Calu3 (cell line): ENCODE measurements around the gene SNX32. TPM values are rescaled to one million over a fixed set of nuclear protein-coding genes. Genes with fewer than 3 reads are reported as not detected.

Experiments
- BruUV-seq: library from RNA; stranded (reverse); fragments of 400-500 nt; replicated peaks from 2 replicates; lab custom pipeline; 2021; lab: Mats Ljungman, UMichigan
- CTCF ChIA-PET: fragments of 300-600 bp; sonication (Branson Sonifier 250); formaldehyde crosslinking; loops from one replicate; lab custom pipeline; 2022; ENCODE audit warnings: antibody characterized with exemption; lab: Charles Lee
- DNase-seq: peaks from one replicate; pipeline ENCODE4 v3.0.0; 2022
- H3K27ac Mint-ChIP-seq: one replicate; pipeline ENCODE4 v1.8.0; 2022; ENCODE audit warnings: mixed read lengths; ENCODE audit not compliant: unreplicated experiment
- H3K27me3 Mint-ChIP-seq: one replicate; pipeline ENCODE4 v1.8.0; 2022; ENCODE audit warnings: mixed read lengths; ENCODE audit not compliant: unreplicated experiment
- H3K36me3 Mint-ChIP-seq: one replicate; pipeline ENCODE4 v1.8.0; 2022; ENCODE audit warnings: mild to moderate bottlenecking, moderate library complexity, mixed read lengths; ENCODE audit not compliant: insufficient read depth, unreplicated experiment
- H3K4me1 Mint-ChIP-seq: one replicate; pipeline ENCODE4 v1.8.0; 2022; ENCODE audit warnings: mild to moderate bottlenecking, low read depth, mixed read lengths; ENCODE audit not compliant: unreplicated experiment
- H3K4me3 Mint-ChIP-seq: one replicate; pipeline ENCODE4 v1.8.0; 2022; ENCODE audit warnings: mild to moderate bottlenecking, low read depth, moderate library complexity, mixed read lengths; ENCODE audit not compliant: unreplicated experiment
- H3K9me3 Mint-ChIP-seq: one replicate; pipeline ENCODE4 v1.8.0; 2022; ENCODE audit warnings: low read depth, mixed read lengths; ENCODE audit not compliant: unreplicated experiment
- CTCF ChIP-seq: fragments of 200-600 bp; IDR thresholded peaks from one replicate; pipeline ENCODE4 v1.8.0; 2022; ENCODE audit warnings: antibody characterized with exemption; ENCODE audit not compliant: unreplicated experiment
- intact Hi-C: fragments of 100-400 bp; cut with micrococcal nuclease; formaldehyde crosslinking; loops from one replicate; pipeline ENCODE4 v1.10.0; 2022; ENCODE audit not compliant: unreplicated experiment
- total RNA-seq: library from RNA; stranded (reverse); gene quantifications from 2 replicates; pipeline ENCODE4 v1.2.3, GENCODE V29; 2022

SNX32 gene
- total RNA-seq, 1 experiment from 2014 or later, result not detected

GRCh38 chr11:65866509-65867283 lies 32.9 kb downstream of the SNX32 start:
- BruUV-seq, result no TSS peak
- peaks cover 52% of the 10 kb centered on the region for H3K36me3 Mint-ChIP-seq
- no peak for DNase-seq
- H3K27ac Mint-ChIP-seq, result no peak overlapping the region
- peaks cover 15% of the 10 kb centered on the region for H3K27me3 Mint-ChIP-seq
- no peak for TF ChIP-seq CTCF
- no peak overlapping the region for H3K4me3 Mint-ChIP-seq
- intact Hi-C loops, result no loop called here
- H3K9me3 Mint-ChIP-seq, result no peaks in the 10 kb centered on the region
- no peaks in the 10 kb centered on the region for H3K4me1 Mint-ChIP-seq
- CTCF ChIA-PET, result no interaction called here

- BruUV-seq, result no TSS peak
- TF ChIP-seq CTCF, result no peak
- CTCF ChIA-PET, result no interaction called here
- Mint-ChIP-seq H3K9me3 (no peaks in the 10 kb centered on the region), H3K4me1 (no peaks in the 10 kb centered on the region), H3K27me3 (peaks cover 17% of the 10 kb centered on the region), H3K36me3 (peaks cover 44% of the 10 kb centered on the region), H3K27ac (no peak overlapping the region), H3K4me3 (no peak overlapping the region)
- no peak for DNase-seq
- intact Hi-C loops, result no loop called here
Observed at GRCh38 chr11:65867284-65868071, 33.7 kb downstream of the SNX32 start.

GRCh38 chr11:65868076-65868667 lies 34.4 kb downstream of the SNX32 start:
- BruUV-seq, result no TSS peak
- CTCF ChIA-PET, result no interaction called here
- no peaks in the 10 kb centered on the region for H3K9me3 Mint-ChIP-seq
- H3K4me3 Mint-ChIP-seq, result no peak overlapping the region
- no peak for DNase-seq
- peaks cover 41% of the 10 kb centered on the region for H3K36me3 Mint-ChIP-seq
- intact Hi-C loops, result no loop called here
- peaks cover 6% of the 10 kb centered on the region for H3K4me1 Mint-ChIP-seq
- H3K27me3 Mint-ChIP-seq, result peaks cover 24% of the 10 kb centered on the region
- TF ChIP-seq CTCF, result no peak
- no peak overlapping the region for H3K27ac Mint-ChIP-seq

- H3K36me3 Mint-ChIP-seq, result peaks cover 43% of the 10 kb centered on the region
- H3K9me3 Mint-ChIP-seq, result no peaks in the 10 kb centered on the region
- peaks cover 29% of the 10 kb centered on the region for H3K27me3 Mint-ChIP-seq
- intact Hi-C loops, result no loop called here
- H3K4me3 Mint-ChIP-seq, result no peak overlapping the region
- no peak for DNase-seq
- TSS peak; percentile 18 for BruUV-seq
- CTCF ChIA-PET, result interaction anchor here (1.2 kb wide), 1 partner anchor 9 kb away, joined by 4 read pairs; no protein-coding TSS in a partner anchor
- no peak for TF ChIP-seq CTCF
- H3K4me1 Mint-ChIP-seq, result peaks cover 9% of the 10 kb centered on the region
- H3K27ac Mint-ChIP-seq, result no peak overlapping the region
Observed at GRCh38 chr11:65868907-65869306, 35.1 kb downstream of the SNX32 start.
